HEK293 (cell line): Measurements from ENCODE around the gene PGPEP1.

Experiments used
- ELK4 ChIP-seq: IDR thresholded peaks from 2 replicates; pipeline ENCODE4 v1.6.1; 2011; ENCODE audit warnings: mild to moderate bottlenecking, low read depth, low read length, borderline replicate concordance
- KLF10 ChIP-seq: fragments of 450-650 bp; IDR thresholded peaks from 2 replicates; pipeline ENCODE4 v1.5.1; 2018; ENCODE audit warnings: missing biosample characterization, mild to moderate bottlenecking, missing genetic modification characterization
- OVOL3 ChIP-seq: fragments of 450-650 bp; formaldehyde crosslinking; IDR thresholded peaks from 2 replicates; pipeline ENCODE4 v1.5.1; 2016; ENCODE audit warnings: missing biosample characterization, missing genetic modification characterization
- PBX3 ChIP-seq: sonication (generic); formaldehyde crosslinking; IDR thresholded peaks from 2 replicates; pipeline ENCODE4 v1.8.1; 2022; ENCODE audit warnings: mild to moderate bottlenecking, moderate library complexity, missing genetic modification reagents
- REPIN1 ChIP-seq: fragments of 450-650 bp; formaldehyde crosslinking; IDR thresholded peaks from 2 replicates; pipeline ENCODE4 v1.5.1; 2017; ENCODE audit warnings: missing biosample characterization, missing genetic modification characterization, low read depth
- ZBTB6 ChIP-seq: fragments of 450-650 bp; formaldehyde crosslinking; IDR thresholded peaks from 2 replicates; pipeline ENCODE4 v1.5.1; 2017; ENCODE audit warnings: missing biosample characterization, missing genetic modification characterization
- ZFP69B ChIP-seq: fragments of 450-650 bp; formaldehyde crosslinking; IDR thresholded peaks from 2 replicates; pipeline ENCODE4 v1.5.1; 2016; ENCODE audit warnings: missing biosample characterization, missing genetic modification characterization
- ZNF148 ChIP-seq: fragments of 450-650 bp; formaldehyde crosslinking; IDR thresholded peaks from 2 replicates; pipeline ENCODE4 v1.5.0; 2017; ENCODE audit warnings: missing biosample characterization, missing genetic modification characterization, borderline replicate concordance
- ZNF266 ChIP-seq: fragments of 450-650 bp; formaldehyde crosslinking; IDR thresholded peaks from 2 replicates; pipeline ENCODE4 v1.5.1; 2016; ENCODE audit warnings: missing biosample characterization, missing genetic modification characterization, low read depth
- ZNF311 ChIP-seq: fragments of 450-650 bp; formaldehyde crosslinking; IDR thresholded peaks from 2 replicates; pipeline ENCODE4 v1.5.1; 2017; ENCODE audit warnings: missing biosample characterization, missing genetic modification characterization, borderline replicate concordance
- ZNF488 ChIP-seq: fragments of 450-650 bp; formaldehyde crosslinking; IDR thresholded peaks from 2 replicates; pipeline ENCODE4 v1.5.1; 2016; ENCODE audit warnings: missing biosample characterization, missing genetic modification characterization
- ZNF561 ChIP-seq: fragments of 450-650 bp; IDR thresholded peaks from 2 replicates; pipeline ENCODE4 v1.5.1; 2018; ENCODE audit warnings: missing biosample characterization, missing genetic modification characterization, borderline replicate concordance
- ZNF571 ChIP-seq: fragments of 450-650 bp; formaldehyde crosslinking; IDR thresholded peaks from 2 replicates; pipeline ENCODE4 v1.5.0; 2017; ENCODE audit warnings: missing biosample characterization, missing genetic modification characterization
- ZNF660 ChIP-seq: fragments of 450-650 bp; IDR thresholded peaks from 2 replicates; pipeline ENCODE4 v1.5.1; 2018; ENCODE audit warnings: missing biosample characterization, mild to moderate bottlenecking, missing genetic modification characterization
- ZNF692 ChIP-seq: fragments of 450-650 bp; formaldehyde crosslinking; IDR thresholded peaks from 2 replicates; pipeline ENCODE4 v1.5.1; 2016; ENCODE audit warnings: missing biosample characterization, missing genetic modification characterization
- ZSCAN30 ChIP-seq: fragments of 450-650 bp; IDR thresholded peaks from 2 replicates; pipeline ENCODE4 v1.5.1; 2018; ENCODE audit warnings: missing biosample characterization, mild to moderate bottlenecking, missing genetic modification characterization, moderate library complexity

The PGPEP1 gene

GRCh38 chr19:18419195-18419698 lies 78.8 kb downstream of the PGPEP1 start, which contains the start of gene SSBP4 (continued):
- TF ChIP-seq ZNF148 (tag by site-specific recombination) (no peak), ZFP69B (tag by site-specific recombination) (peak; percentile 12; the same call in 1 of the 2 replicates), ZSCAN30 (tag by site-specific recombination) (0 out of 2 replicates have a peak, but pooled peaks have one; percentile 52), ZBTB6 (tag by site-specific recombination) (no peak), ZNF571 (tag by site-specific recombination) (no peak), REPIN1 (tag by site-specific recombination) (no peak), ZNF561 (tag by site-specific recombination) (peak; percentile 66; the same call in 1 of the 2 replicates), ZNF488 (no peak), ZNF660 (tag by site-specific recombination) (peak; percentile 69; the same call in 1 of the 2 replicates), PBX3 (peak; percentile 70), ZNF311 (tag by site-specific recombination) (no peak), ZNF266 (tag by site-specific recombination) (no peak), ZNF692 (tag by site-specific recombination) (peak; percentile 99), OVOL3 (tag by site-specific recombination) (no peak), KLF10 (tag by site-specific recombination) (peak; percentile 62; the same call in 1 of the 2 replicates), ELK4 (no peak)
